Measurements from ENCODE around the gene GNPTG.

The GNPTG gene

DNA sequence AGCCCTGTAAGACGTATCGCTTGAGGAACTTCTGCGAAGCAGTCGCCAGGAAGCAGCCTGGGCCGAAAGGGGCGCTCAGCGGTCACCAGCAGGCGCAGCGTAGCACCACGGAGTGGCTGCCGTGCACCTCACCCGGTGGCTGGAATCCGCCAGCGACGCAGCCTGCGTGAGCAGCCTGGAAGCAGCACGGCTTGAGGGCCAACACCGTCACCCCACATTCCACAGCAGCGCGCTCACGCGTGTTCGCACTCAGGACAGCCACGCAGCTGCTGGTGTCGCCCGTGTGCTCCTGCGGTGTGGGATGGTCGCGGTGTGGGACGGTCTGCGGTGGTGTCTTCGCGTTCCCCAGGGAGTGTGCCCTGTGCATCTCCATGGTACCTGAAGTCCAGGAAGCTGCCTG is 32.7 kb upstream of the GNPTG start:
- Histone ChIP-seq H3K4me3 (ENCODE audit: low read depth in 1 of 2, low read length in 2 of 2) (no peak overlapping the region), H3K27ac (ENCODE audit: low read depth, low read length) (no peak overlapping the region), H3K27me3 (ENCODE audit: control insufficient read depth in 1 of 2, insufficient read depth in 2 of 2, low read length in 2 of 2) (no peaks in the 10 kb centered on the region), H3K9me3 (ENCODE audit: control insufficient read depth in 1 of 2, low read length in 2 of 2) (no peaks in the 10 kb centered on the region), H3K36me3 (ENCODE audit: control insufficient read depth in 1 of 2, insufficient read depth in 2 of 2, low read length in 2 of 2) (peaks cover 62 to 87% of the 10 kb centered on the region in 2 donors), H3K4me1 (ENCODE audit: control insufficient read depth in 1 of 2, insufficient read depth in 2 of 2, low read length in 2 of 2) (no peaks in the 10 kb centered on the region), H3K9ac (ENCODE audit: low read depth in 1 of 2, low read length in 2 of 2) (no peak overlapping the region)

DNA sequence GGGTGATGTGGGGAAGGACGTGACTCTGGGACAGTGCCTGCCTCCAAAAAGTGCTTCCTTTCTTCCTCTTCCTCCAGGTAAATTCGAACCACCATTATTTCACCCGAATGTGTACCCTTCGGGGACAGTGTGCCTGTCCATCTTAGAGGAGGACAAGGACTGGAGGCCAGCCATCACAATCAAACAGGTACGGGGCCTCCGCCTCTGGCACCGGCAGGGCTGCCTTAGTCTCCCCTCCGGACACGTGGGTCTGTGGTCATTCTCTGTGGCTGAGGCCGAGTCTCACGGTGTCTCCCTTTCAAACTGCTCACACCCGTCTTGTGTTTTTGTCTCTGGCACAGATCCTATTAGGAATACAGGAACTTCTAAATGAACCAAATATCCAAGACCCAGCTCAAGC is 31.6 kb upstream of the GNPTG start:
- H3K9ac ChIP-seq (ENCODE audit: low read depth in 1 of 2, low read length in 2 of 2), result no peak overlapping the region
- H3K4me1 ChIP-seq (ENCODE audit: control insufficient read depth in 1 of 2, insufficient read depth in 2 of 2, low read length in 2 of 2), result no peaks in the 10 kb centered on the region
- H3K27ac ChIP-seq (ENCODE audit: low read depth, low read length), result no peak overlapping the region
- H3K36me3 ChIP-seq (ENCODE audit: control insufficient read depth in 1 of 2, insufficient read depth in 2 of 2, low read length in 2 of 2), result peaks cover 59 to 87% of the 10 kb centered on the region in 2 donors
- no peaks in the 10 kb centered on the region for H3K9me3 ChIP-seq (ENCODE audit: control insufficient read depth in 1 of 2, low read length in 2 of 2)
- no peaks in the 10 kb centered on the region for H3K27me3 ChIP-seq (ENCODE audit: control insufficient read depth in 1 of 2, insufficient read depth in 2 of 2, low read length in 2 of 2)
- no peak overlapping the region for H3K4me3 ChIP-seq (ENCODE audit: low read depth in 1 of 2, low read length in 2 of 2)

DNA sequence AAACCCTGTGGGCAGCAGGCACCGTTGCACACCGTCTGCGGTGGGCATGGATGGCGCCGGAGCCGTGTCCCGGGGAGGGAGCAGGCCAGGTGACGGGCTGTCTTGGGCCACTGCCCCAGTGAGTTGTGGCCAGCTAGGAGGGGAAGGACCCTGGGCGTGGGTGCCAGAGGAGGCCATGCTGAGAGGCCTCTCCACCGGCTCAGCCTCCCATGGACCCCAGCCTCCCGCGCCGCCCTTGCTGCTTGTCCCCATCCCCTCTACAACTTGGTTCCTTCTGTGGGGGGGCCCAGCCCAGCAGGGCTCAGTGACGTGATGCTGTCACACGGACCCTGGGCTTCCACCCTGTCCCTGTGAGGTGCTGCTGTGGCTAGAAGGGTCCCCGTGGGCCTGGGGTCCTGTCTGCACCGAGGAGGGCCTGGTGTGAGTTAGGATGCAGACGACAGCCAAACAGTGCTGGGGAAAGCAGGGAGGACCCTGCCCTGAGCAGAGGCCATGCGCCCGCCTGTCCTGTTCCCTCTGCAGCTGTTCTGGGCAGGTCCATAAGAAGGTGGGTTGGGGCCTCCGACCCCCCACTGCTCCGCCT is 31.0 kb upstream of the GNPTG start:
- H3K27me3 ChIP-seq (ENCODE audit: control insufficient read depth in 1 of 2, insufficient read depth in 2 of 2, low read length in 2 of 2), result no peaks in the 10 kb centered on the region
- no peaks in the 10 kb centered on the region for H3K4me1 ChIP-seq (ENCODE audit: control insufficient read depth in 1 of 2, insufficient read depth in 2 of 2, low read length in 2 of 2)
- no peak overlapping the region for H3K9ac ChIP-seq (ENCODE audit: low read depth in 1 of 2, low read length in 2 of 2)
- no peaks in the 10 kb centered on the region for H3K9me3 ChIP-seq (ENCODE audit: control insufficient read depth in 1 of 2, low read length in 2 of 2)
- peaks cover 53 to 84% of the 10 kb centered on the region in 2 donors for H3K36me3 ChIP-seq (ENCODE audit: control insufficient read depth in 1 of 2, insufficient read depth in 2 of 2, low read length in 2 of 2)
- H3K4me3 ChIP-seq (ENCODE audit: low read depth in 1 of 2, low read length in 2 of 2), result no peak overlapping the region
- H3K27ac ChIP-seq (ENCODE audit: low read depth, low read length), result no peak overlapping the region

DNA sequence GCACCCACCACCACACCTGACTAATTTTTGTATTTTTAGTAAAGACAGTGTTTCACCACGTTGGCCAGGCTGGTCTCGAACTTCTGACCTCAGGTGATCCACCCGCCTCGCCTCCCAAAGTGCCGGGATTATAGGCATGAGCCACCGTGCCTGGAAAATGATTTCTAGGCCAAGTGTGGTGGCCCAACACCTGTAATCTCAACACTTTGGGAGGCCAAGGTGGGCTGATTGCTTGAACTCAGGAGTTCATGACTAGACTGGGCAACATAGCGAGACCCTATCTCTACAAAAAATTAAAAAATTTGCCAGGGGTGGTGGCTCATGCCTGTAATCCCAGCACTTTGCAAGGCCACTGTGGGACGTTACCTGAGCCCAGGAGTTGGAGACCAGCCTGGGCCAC is 29.3 kb upstream of the GNPTG start:
- H3K27me3 ChIP-seq (ENCODE audit: control insufficient read depth in 1 of 2, insufficient read depth in 2 of 2, low read length in 2 of 2), result no peaks in the 10 kb centered on the region
- H3K36me3 ChIP-seq (ENCODE audit: control insufficient read depth in 1 of 2, insufficient read depth in 2 of 2, low read length in 2 of 2), result peaks cover 41 to 68% of the 10 kb centered on the region in 2 donors
- H3K4me3 ChIP-seq (ENCODE audit: low read depth in 1 of 2, low read length in 2 of 2), result no peak overlapping the region
- no peak overlapping the region for H3K27ac ChIP-seq (ENCODE audit: low read depth, low read length)
- no peaks in the 10 kb centered on the region for H3K9me3 ChIP-seq (ENCODE audit: control insufficient read depth in 1 of 2, low read length in 2 of 2)
- H3K4me1 ChIP-seq (ENCODE audit: control insufficient read depth in 1 of 2, insufficient read depth in 2 of 2, low read length in 2 of 2), result no peaks in the 10 kb centered on the region
- no peak overlapping the region for H3K9ac ChIP-seq (ENCODE audit: low read depth in 1 of 2, low read length in 2 of 2)

DNA sequence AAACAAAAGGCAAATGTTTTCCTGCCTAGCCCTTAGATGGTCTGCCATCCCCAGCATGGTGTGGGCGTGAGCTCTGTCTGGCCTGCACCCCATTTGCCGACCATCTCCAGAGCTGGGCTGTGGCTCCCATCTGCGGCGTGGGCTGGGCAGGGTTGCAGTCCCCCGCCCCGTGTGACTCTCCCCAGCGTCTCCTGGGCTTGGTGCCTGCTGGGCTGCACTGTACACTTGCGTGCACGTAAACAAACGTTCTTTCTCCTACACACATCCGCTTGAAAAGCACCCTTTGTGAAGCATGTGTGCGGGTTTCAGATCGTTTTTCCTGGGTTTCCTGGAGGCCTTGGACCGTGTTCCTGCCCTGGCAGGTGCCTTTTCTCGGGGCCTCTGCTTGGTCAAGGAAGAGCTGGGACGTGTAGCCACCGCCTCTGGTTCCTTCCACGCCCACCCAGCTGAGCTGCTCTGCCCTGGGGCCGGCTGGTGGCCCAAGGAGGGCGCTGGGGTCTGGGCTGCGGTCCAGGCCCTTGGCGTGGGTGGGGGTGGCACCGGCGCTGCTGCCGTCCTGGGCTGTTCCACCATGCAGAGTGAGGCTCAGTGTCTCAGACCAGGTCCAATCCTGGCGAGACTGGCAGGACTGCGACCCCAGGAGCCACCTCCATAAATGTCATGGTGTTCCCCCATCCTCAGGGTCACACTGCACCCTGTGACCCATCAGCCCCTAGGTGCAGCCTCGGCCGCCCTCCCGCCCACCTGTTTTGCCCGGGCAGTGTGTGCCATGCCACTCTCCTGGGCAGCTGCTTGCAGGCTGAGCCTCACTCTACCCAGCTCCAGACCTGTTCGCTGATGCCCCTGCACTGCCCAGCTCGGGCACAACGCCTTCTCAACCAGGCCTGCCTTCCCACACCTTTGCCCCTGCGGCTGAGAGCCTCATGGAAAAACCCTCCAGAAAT is 28.2 kb upstream of the GNPTG start:
- no peaks in the 10 kb centered on the region for H3K9me3 ChIP-seq (ENCODE audit: control insufficient read depth in 1 of 2, low read length in 2 of 2)
- H3K4me3 ChIP-seq (ENCODE audit: low read depth in 1 of 2, low read length in 2 of 2), result no peak overlapping the region
- no peaks in the 10 kb centered on the region for H3K4me1 ChIP-seq (ENCODE audit: control insufficient read depth in 1 of 2, insufficient read depth in 2 of 2, low read length in 2 of 2)
- no peaks in the 10 kb centered on the region for H3K27me3 ChIP-seq (ENCODE audit: control insufficient read depth in 1 of 2, insufficient read depth in 2 of 2, low read length in 2 of 2)
- H3K27ac ChIP-seq (ENCODE audit: low read depth, low read length), result peak overlapping the region; percentile 6
- H3K9ac ChIP-seq (ENCODE audit: low read depth in 1 of 2, low read length in 2 of 2), result no peak overlapping the region
- peaks cover 33 to 57% of the 10 kb centered on the region in 2 donors for H3K36me3 ChIP-seq (ENCODE audit: control insufficient read depth in 1 of 2, insufficient read depth in 2 of 2, low read length in 2 of 2)

DNA sequence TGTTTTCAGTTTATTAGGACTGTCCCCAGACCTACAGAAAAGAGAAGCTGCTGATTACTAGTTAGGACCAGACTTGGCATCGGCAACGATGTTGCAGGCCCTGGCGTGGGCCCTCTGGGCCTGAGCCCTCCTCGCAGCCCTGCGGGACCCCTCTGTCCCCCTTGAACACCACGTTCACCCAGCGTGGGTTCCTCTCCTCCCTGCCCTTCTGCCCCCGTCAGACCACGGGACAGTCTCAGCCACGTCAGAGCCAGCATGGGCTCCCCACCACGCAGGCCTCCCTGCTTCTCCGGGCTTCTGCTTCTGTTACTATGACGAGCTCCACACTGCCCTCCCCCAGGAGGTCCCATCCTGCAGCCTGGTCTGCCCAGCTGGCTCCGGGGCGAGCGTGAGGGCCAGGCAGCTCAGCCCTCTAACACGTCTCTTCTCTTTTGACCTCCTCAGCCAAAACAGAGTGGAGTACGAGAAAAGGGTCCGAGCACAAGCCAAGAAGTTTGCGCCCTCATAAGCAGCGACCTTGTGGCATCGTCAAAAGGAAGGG is 27.4 kb upstream of the GNPTG start:
- Histone ChIP-seq H3K9ac (ENCODE audit: low read depth in 1 of 2, low read length in 2 of 2) (no peak overlapping the region), H3K9me3 (ENCODE audit: control insufficient read depth in 1 of 2, low read length in 2 of 2) (no peaks in the 10 kb centered on the region), H3K27ac (ENCODE audit: low read depth, low read length) (no peak overlapping the region), H3K27me3 (ENCODE audit: control insufficient read depth in 1 of 2, insufficient read depth in 2 of 2, low read length in 2 of 2) (no peaks in the 10 kb centered on the region), H3K4me3 (ENCODE audit: low read depth in 1 of 2, low read length in 2 of 2) (no peak overlapping the region), H3K36me3 (ENCODE audit: control insufficient read depth in 1 of 2, insufficient read depth in 2 of 2, low read length in 2 of 2) (peaks cover 27 to 49% of the 10 kb centered on the region in 2 donors), H3K4me1 (ENCODE audit: control insufficient read depth in 1 of 2, insufficient read depth in 2 of 2, low read length in 2 of 2) (no peaks in the 10 kb centered on the region)

DNA sequence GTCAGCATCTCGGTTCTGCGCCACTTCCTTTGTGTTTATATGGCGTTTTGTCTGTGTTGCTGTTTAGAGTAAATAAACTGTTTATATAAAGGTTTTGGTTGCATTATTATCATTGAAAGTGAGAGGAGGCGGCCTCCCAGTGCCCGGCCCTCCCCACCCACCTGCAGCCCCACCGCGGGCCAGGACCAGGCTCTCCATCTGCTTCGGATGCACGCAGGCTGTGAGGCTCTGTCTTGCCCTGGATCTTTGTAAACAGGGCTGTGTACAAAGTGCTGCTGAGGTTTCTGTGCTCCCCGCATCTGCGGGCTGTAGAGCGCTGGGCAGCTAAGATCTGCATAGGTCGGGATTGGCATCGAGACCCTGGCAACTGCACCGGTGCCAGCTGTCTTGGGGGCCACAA is 26.5 kb upstream of the GNPTG start:
- Histone ChIP-seq H3K36me3 (ENCODE audit: control insufficient read depth in 1 of 2, insufficient read depth in 2 of 2, low read length in 2 of 2) (peaks cover 18 to 40% of the 10 kb centered on the region in 2 donors), H3K9ac (ENCODE audit: low read depth in 1 of 2, low read length in 2 of 2) (no peak overlapping the region), H3K4me3 (ENCODE audit: low read depth in 1 of 2, low read length in 2 of 2) (no peak overlapping the region), H3K4me1 (ENCODE audit: control insufficient read depth in 1 of 2, insufficient read depth in 2 of 2, low read length in 2 of 2) (no peaks in the 10 kb centered on the region), H3K27ac (ENCODE audit: low read depth, low read length) (no peak overlapping the region), H3K27me3 (ENCODE audit: control insufficient read depth in 1 of 2, insufficient read depth in 2 of 2, low read length in 2 of 2) (no peaks in the 10 kb centered on the region), H3K9me3 (ENCODE audit: control insufficient read depth in 1 of 2, low read length in 2 of 2) (peaks cover 0 to 1% of the 10 kb centered on the region in 2 donors)

DNA sequence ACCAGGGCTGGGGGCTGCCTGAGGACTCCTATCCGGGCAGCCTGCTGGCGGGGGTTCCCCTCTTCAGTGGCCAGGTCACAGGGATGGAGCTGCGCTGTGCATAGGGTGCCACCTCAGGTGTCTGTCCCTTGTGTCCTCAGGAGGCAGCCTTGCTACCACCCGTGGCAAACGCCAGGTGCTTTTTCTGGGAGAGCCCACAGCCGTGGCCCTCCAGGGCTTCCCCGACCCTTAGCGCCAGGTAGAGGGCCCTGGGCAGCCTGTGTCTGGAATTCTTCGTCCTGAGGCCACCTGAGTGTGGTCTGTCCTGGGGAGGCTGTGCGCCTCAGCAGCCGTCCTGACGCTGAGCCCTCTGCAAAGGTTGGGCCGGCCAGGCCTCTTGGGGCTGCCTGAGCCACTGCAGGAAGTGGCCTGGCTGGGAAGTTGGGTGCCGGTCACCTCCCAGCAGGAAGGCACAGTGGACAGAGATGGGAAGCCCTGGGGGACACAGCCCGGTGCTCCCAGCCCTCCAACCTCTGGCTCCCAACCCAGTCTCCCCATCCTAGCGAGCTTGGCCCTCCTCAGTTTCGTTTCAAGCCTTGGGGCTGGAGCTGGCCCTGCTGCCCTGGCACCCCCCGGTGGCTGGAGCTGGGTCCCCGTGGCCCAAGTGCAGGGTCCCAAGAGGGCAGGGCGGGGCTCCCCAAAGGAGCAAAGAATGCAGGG is 25.9 kb upstream of the GNPTG start:
- no peak overlapping the region for H3K27ac ChIP-seq (ENCODE audit: low read depth, low read length)
- H3K4me1 ChIP-seq (ENCODE audit: control insufficient read depth in 1 of 2, insufficient read depth in 2 of 2, low read length in 2 of 2), result no peaks in the 10 kb centered on the region
- H3K4me3 ChIP-seq (ENCODE audit: low read depth in 1 of 2, low read length in 2 of 2), result no peak overlapping the region
- peaks cover 2 to 4% of the 10 kb centered on the region in 2 donors for H3K9me3 ChIP-seq (ENCODE audit: control insufficient read depth in 1 of 2, low read length in 2 of 2)
- H3K9ac ChIP-seq (ENCODE audit: low read depth in 1 of 2, low read length in 2 of 2), result no peak overlapping the region
- no peaks in the 10 kb centered on the region for H3K27me3 ChIP-seq (ENCODE audit: control insufficient read depth in 1 of 2, insufficient read depth in 2 of 2, low read length in 2 of 2)
- peaks cover 13 to 34% of the 10 kb centered on the region in 2 donors for H3K36me3 ChIP-seq (ENCODE audit: control insufficient read depth in 1 of 2, insufficient read depth in 2 of 2, low read length in 2 of 2)

DNA sequence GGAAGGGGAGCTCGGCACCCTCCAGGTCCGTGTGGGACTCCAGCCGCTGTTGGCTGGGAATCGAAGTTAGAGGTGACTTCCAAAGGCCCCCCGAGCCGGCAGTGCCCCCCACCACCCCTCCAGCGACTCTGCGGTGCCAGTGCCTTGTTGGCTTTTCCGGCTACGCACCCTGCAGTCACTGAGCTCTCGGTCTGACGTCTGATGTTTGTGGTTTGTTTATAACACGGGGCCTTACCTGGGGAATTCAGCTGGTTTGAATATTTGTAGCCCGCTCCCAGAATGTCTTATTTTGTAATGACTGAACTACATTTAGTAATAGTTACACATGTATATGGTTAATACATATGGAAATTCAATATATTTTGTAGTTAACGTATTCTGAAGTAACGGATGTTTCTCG is 25.3 kb upstream of the GNPTG start:
- Histone ChIP-seq H3K36me3 (ENCODE audit: control insufficient read depth in 1 of 2, insufficient read depth in 2 of 2, low read length in 2 of 2) (peaks cover 9 to 29% of the 10 kb centered on the region in 2 donors), H3K9me3 (ENCODE audit: control insufficient read depth in 1 of 2, low read length in 2 of 2) (peaks cover 2 to 4% of the 10 kb centered on the region in 2 donors), H3K9ac (ENCODE audit: low read depth in 1 of 2, low read length in 2 of 2) (no peak overlapping the region), H3K4me1 (ENCODE audit: control insufficient read depth in 1 of 2, insufficient read depth in 2 of 2, low read length in 2 of 2) (peaks cover 3 to 5% of the 10 kb centered on the region in 2 donors), H3K4me3 (ENCODE audit: low read depth in 1 of 2, low read length in 2 of 2) (no peak overlapping the region), H3K27me3 (ENCODE audit: control insufficient read depth in 1 of 2, insufficient read depth in 2 of 2, low read length in 2 of 2) (peaks cover 2 to 3% of the 10 kb centered on the region in 2 donors), H3K27ac (ENCODE audit: low read depth, low read length) (no peak overlapping the region)

All from duodenal mucosa (tissue), 2 donors.